ENCODE data around the gene ERRFI1.

- TF ChIP-seq, protein P1, sequence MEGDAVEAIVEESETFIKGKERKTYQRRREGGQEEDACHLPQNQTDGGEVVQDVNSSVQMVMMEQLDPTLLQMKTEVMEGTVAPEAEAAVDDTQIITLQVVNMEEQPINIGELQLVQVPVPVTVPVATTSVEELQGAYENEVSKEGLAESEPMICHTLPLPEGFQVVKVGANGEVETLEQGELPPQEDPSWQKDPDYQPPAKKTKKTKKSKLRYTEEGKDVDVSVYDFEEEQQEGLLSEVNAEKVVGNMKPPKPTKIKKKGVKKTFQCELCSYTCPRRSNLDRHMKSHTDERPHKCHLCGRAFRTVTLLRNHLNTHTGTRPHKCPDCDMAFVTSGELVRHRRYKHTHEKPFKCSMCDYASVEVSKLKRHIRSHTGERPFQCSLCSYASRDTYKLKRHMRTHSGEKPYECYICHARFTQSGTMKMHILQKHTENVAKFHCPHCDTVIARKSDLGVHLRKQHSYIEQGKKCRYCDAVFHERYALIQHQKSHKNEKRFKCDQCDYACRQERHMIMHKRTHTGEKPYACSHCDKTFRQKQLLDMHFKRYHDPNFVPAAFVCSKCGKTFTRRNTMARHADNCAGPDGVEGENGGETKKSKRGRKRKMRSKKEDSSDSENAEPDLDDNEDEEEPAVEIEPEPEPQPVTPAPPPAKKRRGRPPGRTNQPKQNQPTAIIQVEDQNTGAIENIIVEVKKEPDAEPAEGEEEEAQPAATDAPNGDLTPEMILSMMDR (IDR thresholded peaks at IDR 0.05; ENCODE audit: low read depth, low read length), result no peak
- TF ChIP-seq EZH2phosphoT487 (IDR thresholded peaks at IDR 0.05; ENCODE audit: low read depth), result no peak
Observed at GRCh38 chr1:8028571-8028910, 2.4 kb upstream of the ERRFI1 start.
